Measurements from ENCODE around the gene ZNF580. TPM values are rescaled to one million over a fixed set of nuclear protein-coding genes. Genes with fewer than 3 reads are reported as not detected.

The ZNF580 gene
- total and polyA plus RNA-seq, 2 of the 13 experiments (the other 11 are each of a cell fraction or from before 2014, with no cell fraction given): 4.4 to 6.0 TPM

DNA sequence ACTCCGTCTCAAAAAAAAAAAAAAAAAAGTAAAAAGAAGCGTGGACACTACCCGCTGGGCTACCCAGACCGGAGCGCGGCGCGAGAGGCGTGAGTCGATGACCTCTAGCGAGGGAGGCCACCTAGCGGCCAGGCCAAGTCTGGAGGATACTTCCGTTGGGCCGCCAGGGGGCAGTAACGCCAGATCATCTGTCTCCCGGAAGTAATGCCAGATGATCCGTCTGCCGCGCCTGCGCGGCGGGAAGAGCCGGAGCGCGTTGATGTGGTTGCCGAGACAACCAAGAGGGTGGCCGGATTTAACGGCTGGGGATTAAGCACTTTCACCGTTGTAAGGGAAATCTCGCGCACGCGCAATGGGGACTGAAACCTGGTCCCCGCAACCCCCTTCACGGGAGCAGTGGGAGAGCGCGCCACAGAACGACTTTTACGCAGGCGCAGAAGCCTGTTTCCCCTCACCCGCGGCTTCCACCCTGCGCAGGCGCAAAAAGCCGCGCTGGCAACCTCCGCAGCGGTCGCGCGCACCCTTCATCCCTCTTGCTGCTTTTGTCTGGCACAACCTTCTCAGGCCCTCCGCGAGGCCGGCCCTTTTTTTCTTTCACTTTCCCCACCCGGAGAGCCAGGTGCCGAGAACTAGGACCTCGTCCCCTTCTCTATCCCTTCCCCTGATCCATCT, 13.0 kb downstream of the ZNF580 start (continued):
- TF ChIP-seq, protein P1, sequence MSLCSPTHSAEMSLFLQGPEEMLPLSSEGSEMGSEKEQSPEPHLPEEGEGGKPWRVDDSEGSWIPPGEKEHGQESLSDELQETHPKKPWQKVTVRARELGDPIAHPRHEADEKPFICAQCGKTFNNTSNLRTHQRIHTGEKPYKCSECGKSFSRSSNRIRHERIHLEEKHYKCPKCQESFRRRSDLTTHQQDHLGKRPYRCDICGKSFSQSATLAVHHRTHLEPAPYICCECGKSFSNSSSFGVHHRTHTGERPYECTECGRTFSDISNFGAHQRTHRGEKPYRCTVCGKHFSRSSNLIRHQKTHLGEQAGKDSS (CRISPR knock-in tag; IDR thresholded peaks at IDR 0.05; ENCODE audit: borderline replicate concordance, low read depth): no peak
- TF ChIP-seq FOSL1 (CRISPR knock-in tag; IDR thresholded peaks at IDR 0.05; ENCODE audit: borderline replicate concordance) (no peak), POLR2G (IDR thresholded peaks at IDR 0.05; ENCODE audit: low read depth, low read length) (peak; percentile 95), ARHGAP35 (CRISPR knock-in tag; IDR thresholded peaks at IDR 0.05; ENCODE audit: borderline replicate concordance) (no peak), ZSCAN21 (CRISPR knock-in tag; IDR thresholded peaks at IDR 0.05; ENCODE audit: borderline replicate concordance) (no peak; the same call in 1 of the 2 replicates), GFI1 (CRISPR knock-in tag; IDR thresholded peaks at IDR 0.05; ENCODE audit: borderline replicate concordance) (no peak), CBX2 (IDR thresholded peaks at IDR 0.05; ENCODE audit: low read depth, low read length) (no peak), CBX2 (CRISPR knock-in tag; IDR thresholded peaks at IDR 0.05; ENCODE audit: low read depth) (no peak), ZNF557 (CRISPR knock-in tag; IDR thresholded peaks at IDR 0.05) (peak; percentile 66; the same call in 1 of the 2 replicates), PLRG1 (conservative IDR thresholded peaks at IDR 0.05) (no peak), RELA (CRISPR knock-in tag; IDR thresholded peaks at IDR 0.05) (no peak)
- TF ChIP-seq, protein P2, sequence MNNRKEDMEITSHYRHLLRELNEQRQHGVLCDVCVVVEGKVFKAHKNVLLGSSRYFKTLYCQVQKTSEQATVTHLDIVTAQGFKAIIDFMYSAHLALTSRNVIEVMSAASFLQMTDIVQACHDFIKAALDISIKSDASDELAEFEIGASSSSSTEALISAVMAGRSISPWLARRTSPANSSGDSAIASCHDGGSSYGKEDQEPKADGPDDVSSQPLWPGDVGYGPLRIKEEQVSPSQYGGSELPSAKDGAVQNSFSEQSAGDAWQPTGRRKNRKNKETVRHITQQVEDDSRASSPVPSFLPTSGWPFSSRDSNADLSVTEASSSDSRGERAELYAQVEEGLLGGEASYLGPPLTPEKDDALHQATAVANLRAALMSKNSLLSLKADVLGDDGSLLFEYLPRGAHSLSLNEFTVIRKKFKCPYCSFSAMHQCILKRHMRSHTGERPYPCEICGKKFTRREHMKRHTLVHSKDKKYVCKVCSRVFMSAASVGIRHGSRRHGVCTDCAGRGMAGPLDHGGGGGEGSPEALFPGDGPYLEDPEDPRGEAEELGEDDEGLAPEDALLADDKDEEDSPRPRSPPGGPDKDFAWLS (CRISPR knock-in tag; IDR thresholded peaks at IDR 0.05; ENCODE audit: borderline replicate concordance): no peak
- TF ChIP-seq, protein P3, sequence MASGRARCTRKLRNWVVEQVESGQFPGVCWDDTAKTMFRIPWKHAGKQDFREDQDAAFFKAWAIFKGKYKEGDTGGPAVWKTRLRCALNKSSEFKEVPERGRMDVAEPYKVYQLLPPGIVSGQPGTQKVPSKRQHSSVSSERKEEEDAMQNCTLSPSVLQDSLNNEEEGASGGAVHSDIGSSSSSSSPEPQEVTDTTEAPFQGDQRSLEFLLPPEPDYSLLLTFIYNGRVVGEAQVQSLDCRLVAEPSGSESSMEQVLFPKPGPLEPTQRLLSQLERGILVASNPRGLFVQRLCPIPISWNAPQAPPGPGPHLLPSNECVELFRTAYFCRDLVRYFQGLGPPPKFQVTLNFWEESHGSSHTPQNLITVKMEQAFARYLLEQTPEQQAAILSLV (CRISPR knock-in tag; IDR thresholded peaks at IDR 0.05; ENCODE audit: borderline replicate concordance): peak; percentile 45; the same call in 1 of the 2 replicates
- TF ChIP-seq, protein P4, sequence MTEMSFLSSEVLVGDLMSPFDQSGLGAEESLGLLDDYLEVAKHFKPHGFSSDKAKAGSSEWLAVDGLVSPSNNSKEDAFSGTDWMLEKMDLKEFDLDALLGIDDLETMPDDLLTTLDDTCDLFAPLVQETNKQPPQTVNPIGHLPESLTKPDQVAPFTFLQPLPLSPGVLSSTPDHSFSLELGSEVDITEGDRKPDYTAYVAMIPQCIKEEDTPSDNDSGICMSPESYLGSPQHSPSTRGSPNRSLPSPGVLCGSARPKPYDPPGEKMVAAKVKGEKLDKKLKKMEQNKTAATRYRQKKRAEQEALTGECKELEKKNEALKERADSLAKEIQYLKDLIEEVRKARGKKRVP (CRISPR knock-in tag; IDR thresholded peaks at IDR 0.05): 0 out of 4 replicates have a peak, but pooled peaks of 1 of the 2 experiments have one; percentile 54
- TF ChIP-seq, protein P5, sequence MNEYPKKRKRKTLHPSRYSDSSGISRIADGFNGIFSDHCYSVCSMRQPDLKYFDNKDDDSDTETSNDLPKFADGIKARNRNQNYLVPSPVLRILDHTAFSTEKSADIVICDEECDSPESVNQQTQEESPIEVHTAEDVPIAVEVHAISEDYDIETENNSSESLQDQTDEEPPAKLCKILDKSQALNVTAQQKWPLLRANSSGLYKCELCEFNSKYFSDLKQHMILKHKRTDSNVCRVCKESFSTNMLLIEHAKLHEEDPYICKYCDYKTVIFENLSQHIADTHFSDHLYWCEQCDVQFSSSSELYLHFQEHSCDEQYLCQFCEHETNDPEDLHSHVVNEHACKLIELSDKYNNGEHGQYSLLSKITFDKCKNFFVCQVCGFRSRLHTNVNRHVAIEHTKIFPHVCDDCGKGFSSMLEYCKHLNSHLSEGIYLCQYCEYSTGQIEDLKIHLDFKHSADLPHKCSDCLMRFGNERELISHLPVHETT (CRISPR knock-in tag; conservative IDR thresholded peaks at IDR 0.05): peak; percentile 42; the same call in 1 of the 2 replicates
